Rectal smooth muscle tissue (tissue), 1 donor: ENCODE measurements around the gene LUC7L3.

Experiments
- H3K27ac ChIP-seq: one replicate; pipeline ENCODE4 v1.7.0; 2013; ENCODE audit warnings: low read depth, low read length, inconsistent platforms
- H3K27me3 ChIP-seq: one replicate; pipeline ENCODE4 v1.7.0; 2013; ENCODE audit warnings: low read length; ENCODE audit not compliant: control insufficient read depth, insufficient read depth
- H3K36me3 ChIP-seq: one replicate; pipeline ENCODE4 v1.7.0; 2013; ENCODE audit warnings: low read length; ENCODE audit not compliant: control insufficient read depth, insufficient read depth
- H3K4me1 ChIP-seq: one replicate; pipeline ENCODE4 v1.7.0; 2013; ENCODE audit warnings: low read length; ENCODE audit not compliant: control insufficient read depth, insufficient read depth
- H3K4me3 ChIP-seq: one replicate; pipeline ENCODE4 v1.7.0; 2013; ENCODE audit warnings: low read length
- H3K9ac ChIP-seq: one replicate; pipeline ENCODE4 v1.7.0; 2013; ENCODE audit warnings: low read length

Gene LUC7L3

GRCh38 chr17:50689251-50689650, 30.2 kb upstream of the LUC7L3 start:
- H3K9ac ChIP-seq, result no peak overlapping the region
- H3K27ac ChIP-seq, result no peak overlapping the region
- peaks cover 43% of the 10 kb centered on the region for H3K4me1 ChIP-seq
- H3K4me3 ChIP-seq, result no peak overlapping the region
- H3K27me3 ChIP-seq, result no peaks in the 10 kb centered on the region
- peaks cover 3% of the 10 kb centered on the region for H3K36me3 ChIP-seq

GRCh38 chr17:50689956-50690886, 29.2 kb upstream of the LUC7L3 start:
- Histone ChIP-seq H3K9ac (no peak overlapping the region), H3K4me1 (peaks cover 46% of the 10 kb centered on the region), H3K36me3 (peaks cover 3% of the 10 kb centered on the region), H3K27me3 (no peaks in the 10 kb centered on the region), H3K27ac (no peak overlapping the region), H3K4me3 (no peak overlapping the region)

GRCh38 chr17:50690887-50691549, 28.4 kb upstream of the LUC7L3 start:
- no peak overlapping the region for H3K9ac ChIP-seq
- H3K36me3 ChIP-seq, result peaks cover 10% of the 10 kb centered on the region
- no peaks in the 10 kb centered on the region for H3K27me3 ChIP-seq
- peaks cover 45% of the 10 kb centered on the region for H3K4me1 ChIP-seq
- no peak overlapping the region for H3K27ac ChIP-seq
- H3K4me3 ChIP-seq, result no peak overlapping the region

GRCh38 chr17:50691550-50692447, 27.6 kb upstream of the LUC7L3 start:
- Histone ChIP-seq H3K27ac (peak overlapping the region; percentile 35), H3K36me3 (peaks cover 18% of the 10 kb centered on the region), H3K4me3 (no peak overlapping the region), H3K9ac (no peak overlapping the region), H3K27me3 (no peaks in the 10 kb centered on the region), H3K4me1 (peaks cover 37% of the 10 kb centered on the region)

GRCh38 chr17:50692448-50693035, 26.9 kb upstream of the LUC7L3 start:
- peak overlapping the region; percentile 35 for H3K27ac ChIP-seq

GRCh38 chr17:50693036-50693682, 26.2 kb upstream of the LUC7L3 start:
- H3K4me1 ChIP-seq, result peaks cover 31% of the 10 kb centered on the region
- peak overlapping the region; percentile 56 for H3K27ac ChIP-seq
- H3K4me3 ChIP-seq, result no peak overlapping the region
- H3K27me3 ChIP-seq, result no peaks in the 10 kb centered on the region
- H3K36me3 ChIP-seq, result peaks cover 28% of the 10 kb centered on the region
- H3K9ac ChIP-seq, result no peak overlapping the region

More at GRCh38 chr17:50692448-50693035, 26.9 kb upstream of the LUC7L3 start:
- Histone ChIP-seq H3K4me3 (no peak overlapping the region), H3K4me1 (peaks cover 31% of the 10 kb centered on the region), H3K27me3 (no peaks in the 10 kb centered on the region), H3K36me3 (peaks cover 25% of the 10 kb centered on the region), H3K9ac (no peak overlapping the region)

GRCh38 chr17:50696365-50696879, 23.0 kb upstream of the LUC7L3 start:
- no peak overlapping the region for H3K4me3 ChIP-seq
- H3K4me1 ChIP-seq, result peaks cover 25% of the 10 kb centered on the region
- H3K27ac ChIP-seq, result no peak overlapping the region
- no peak overlapping the region for H3K9ac ChIP-seq
- peaks cover 33% of the 10 kb centered on the region for H3K36me3 ChIP-seq
- H3K27me3 ChIP-seq, result no peaks in the 10 kb centered on the region

- no peak overlapping the region for H3K4me3 ChIP-seq
- no peak overlapping the region for H3K27ac ChIP-seq
- H3K27me3 ChIP-seq, result no peaks in the 10 kb centered on the region
- H3K9ac ChIP-seq, result no peak overlapping the region
- peaks cover 20% of the 10 kb centered on the region for H3K4me1 ChIP-seq
- H3K36me3 ChIP-seq, result peaks cover 33% of the 10 kb centered on the region
These were observed 22.3 kb upstream of the LUC7L3 start for GRCh38 chr17:50697062-50697461.

GRCh38 chr17:50697663-50698272, 21.6 kb upstream of the LUC7L3 start:
- peaks cover 13% of the 10 kb centered on the region for H3K4me1 ChIP-seq
- no peak overlapping the region for H3K9ac ChIP-seq
- no peak overlapping the region for H3K4me3 ChIP-seq
- no peaks in the 10 kb centered on the region for H3K27me3 ChIP-seq
- H3K27ac ChIP-seq, result no peak overlapping the region
- H3K36me3 ChIP-seq, result peaks cover 33% of the 10 kb centered on the region

GRCh38 chr17:50699410-50699809, 20.0 kb upstream of the LUC7L3 start:
- Histone ChIP-seq H3K36me3 (peaks cover 30% of the 10 kb centered on the region), H3K9ac (no peak overlapping the region), H3K4me1 (peaks cover 2% of the 10 kb centered on the region)

GRCh38 chr17:50703162-50703561, 16.2 kb upstream of the LUC7L3 start:
- Histone ChIP-seq H3K36me3 (peaks cover 5% of the 10 kb centered on the region), H3K4me1 (peaks cover 2% of the 10 kb centered on the region), H3K9ac (no peak overlapping the region), H3K4me3 (no peak overlapping the region), H3K27me3 (no peaks in the 10 kb centered on the region), H3K27ac (no peak overlapping the region)

More at GRCh38 chr17:50699410-50699809, 20.0 kb upstream of the LUC7L3 start:
- Histone ChIP-seq H3K4me3 (no peak overlapping the region), H3K27me3 (no peaks in the 10 kb centered on the region), H3K27ac (no peak overlapping the region)
